HepG2 (cell line): ENCODE data around the gene CCDC87. TPM values are rescaled to one million over a fixed set of nuclear protein-coding genes. Genes with fewer than 3 reads are reported as not detected.

Experiments
- ATAC-seq: fragments of 200-7000 bp; cut with Tn5 transposase; 3 replicates; pipeline ENCODE4 v1.9.1; 2020; ENCODE audit warnings: mild to moderate bottlenecking, moderate library complexity
- BruUV-seq: library from RNA; stranded (reverse); fragments of 400-500 nt; replicated peaks from 2 replicates; lab custom pipeline; 2021; lab: Mats Ljungman, UMichigan
- CTCF ChIA-PET: fragments of 300-600 bp; formaldehyde crosslinking; extraction: SDS; loops from one replicate; lab custom pipeline; 2021; ENCODE audit warnings: low total read pairs, inconsistent platforms, low intra/inter-chr PET ratio; lab: Yijun Ruan, JAX
- POLR2A ChIA-PET: fragments of 350-600 bp; sonication (Branson Sonifier 250); formaldehyde crosslinking; loops from one replicate; lab custom pipeline; 2020; ENCODE audit warnings: antibody characterized with exemption, inconsistent platforms; lab: Yijun Ruan, JAX
- DNase-seq: peaks from one replicate; pipeline ENCODE4 v3.0.0-alpha.2; 2015; ENCODE audit warnings: low spot score
- FAIRE-seq: peaks from 3 replicates; lab custom pipeline; 2011; peaks lifted over from hg19 to GRCh38; lab: Jason Lieb, UNC
- H2AFZ ChIP-seq: one replicate; pipeline ENCODE4 v1.6.1; 2011; ENCODE audit warnings: low read length, inconsistent platforms
- H3K27ac ChIP-seq: fragments of 300-600 bp; 3 replicates; pipeline ENCODE4 v1.8.0; 2011; ENCODE audit warnings: mixed run types, mild to moderate bottlenecking, mixed read lengths, low read length, inconsistent platforms; ENCODE audit not compliant: insufficient read depth; ENCODE audit errors: extremely low read length
- H3K27me3 ChIP-seq, 2 experiments: fragments of 200-600 bp in 1 of 2; 2 replicates in 1 of 2; 3 replicates in 1 of 2; pipeline versions ENCODE4 v1.6.0 to v1.8.0; 2011; ENCODE audit warnings: low read length in 2 of 2, mild to moderate bottlenecking in 2 of 2, moderate library complexity in 2 of 2, inconsistent platforms in 1 of 2; ENCODE audit not compliant: insufficient read depth in 2 of 2, control insufficient read depth in 1 of 2
- H3K36me3 ChIP-seq, 2 experiments: fragments of 200-600 bp in 1 of 2; replicated peaks in 1 of 2; 2 replicates in 1 of 2; 3 replicates in 1 of 2; pipeline versions ENCODE4 v1.5.1 to v1.8.0; 2011; ENCODE audit warnings: low read length in 2 of 2, inconsistent platforms in 1 of 2; ENCODE audit not compliant: insufficient read depth in 2 of 2, control insufficient read depth in 1 of 2
- H3K4me1 ChIP-seq: 2 replicates; pipeline ENCODE4 v1.5.1; 2012; ENCODE audit warnings: low read length, inconsistent platforms; ENCODE audit not compliant: insufficient read depth
- H3K4me2 ChIP-seq: 2 replicates; pipeline ENCODE4 v1.6.0; 2011; ENCODE audit warnings: low read depth, low read length, inconsistent platforms
- H3K4me3 ChIP-seq, 3 experiments: fragments of 200-600 bp in 1 of 3; sonication (generic), shearing (Covaris generic) in 1 of 3; replicated peaks in 1 of 3; 2 replicates each; pipeline ENCODE4 v1.5.1; 2011 to 2016; ENCODE audit warnings: low read length in 3 of 3, inconsistent platforms in 2 of 3, low read depth in 2 of 3, mild to moderate bottlenecking in 2 of 3, control low read depth in 1 of 3, mixed read lengths in 1 of 3; ENCODE audit not compliant: insufficient read depth in 1 of 3
- H3K79me2 ChIP-seq: one replicate; pipeline ENCODE4 v1.6.1; 2011; ENCODE audit warnings: low read length, inconsistent platforms; ENCODE audit not compliant: insufficient read depth
- H3K9ac ChIP-seq: 2 replicates; pipeline ENCODE4 v1.6.0; 2011; ENCODE audit warnings: mild to moderate bottlenecking, low read depth, low read length, inconsistent platforms; ENCODE audit not compliant: insufficient read depth
- H3K9me3 ChIP-seq: 2 replicates; pipeline ENCODE4 v1.5.1; 2012; ENCODE audit warnings: mild to moderate bottlenecking, low read length
- H4K20me1 ChIP-seq: 2 replicates; pipeline ENCODE4 v1.6.0; 2011; ENCODE audit warnings: inconsistent platforms, mild to moderate bottlenecking, low read length, moderate library complexity; ENCODE audit not compliant: insufficient read depth
- BCL6 ChIP-seq: IDR thresholded peaks from 2 replicates; pipeline ENCODE4 v1.6.1; 2016; ENCODE audit warnings: missing genetic modification reagents, missing compliant biosample characterization
- DNMT3B ChIP-seq: conservative IDR thresholded peaks from 2 replicates; pipeline ENCODE4 v1.6.1; 2016; ENCODE audit warnings: missing biosample characterization, control low read depth
- ERF ChIP-seq: IDR thresholded peaks from 2 replicates; pipeline ENCODE4 v1.6.1; 2018; ENCODE audit warnings: missing biosample characterization, missing genetic modification reagents
- GABPB1 ChIP-seq: IDR thresholded peaks from 2 replicates; pipeline ENCODE4 v1.6.1; 2016; ENCODE audit warnings: mild to moderate bottlenecking, missing genetic modification reagents, moderate library complexity, missing compliant biosample characterization
- HOXD1 ChIP-seq: sonication (generic); formaldehyde crosslinking; IDR thresholded peaks from 2 replicates; pipeline ENCODE4 v1.5.0; 2020; ENCODE audit warnings: missing genetic modification reagents
- NFE2 ChIP-seq: sonication (generic); formaldehyde crosslinking; IDR thresholded peaks from 2 replicates; pipeline ENCODE4 v1.4.0; 2020; ENCODE audit warnings: missing genetic modification reagents
- RELA ChIP-seq: sonication (generic); formaldehyde crosslinking; IDR thresholded peaks from 2 replicates; pipeline ENCODE4 v1.4.0; 2020; ENCODE audit warnings: missing genetic modification reagents
- SNAPC5 ChIP-seq: sonication (generic); formaldehyde crosslinking; IDR thresholded peaks from 2 replicates; pipeline ENCODE4 v1.8.1; 2023; ENCODE audit warnings: mild to moderate bottlenecking, missing genetic modification reagents, borderline replicate concordance
- TAF15 ChIP-seq: fragments of 200-400 bp; formaldehyde crosslinking; IDR thresholded peaks from one replicate; pipeline ENCODE4 v1.6.1; 2018; ENCODE audit warnings: mild to moderate bottlenecking, low read depth, low read length; ENCODE audit not compliant: poor library complexity, severe bottlenecking
- TBX3 ChIP-seq: fragments of 450-650 bp; IDR thresholded peaks from 2 replicates; pipeline ENCODE4 v1.6.1; 2017; ENCODE audit warnings: antibody characterized with exemption, mild to moderate bottlenecking, inconsistent platforms, borderline replicate concordance
- TOPORS ChIP-seq: sonication (generic); formaldehyde crosslinking; IDR thresholded peaks from 2 replicates; pipeline ENCODE4 v1.8.0; 2023; ENCODE audit warnings: mild to moderate bottlenecking, missing genetic modification reagents
- ZBTB21 ChIP-seq: sonication (generic); formaldehyde crosslinking; IDR thresholded peaks from 2 replicates; pipeline ENCODE4 v1.4.0; 2020; ENCODE audit warnings: missing genetic modification reagents
- ZNF10 ChIP-seq: sonication (generic); formaldehyde crosslinking; IDR thresholded peaks from 2 replicates; pipeline ENCODE4 v1.4.0; 2020; ENCODE audit warnings: mild to moderate bottlenecking, low read depth, missing genetic modification reagents, borderline replicate concordance
- ZNF24 ChIP-seq: fragments of 450-650 bp; IDR thresholded peaks from 2 replicates; pipeline ENCODE4 v1.6.1; 2017; ENCODE audit warnings: antibody characterized with exemption, mild to moderate bottlenecking
- ZNF432 ChIP-seq: sonication (generic); formaldehyde crosslinking; IDR thresholded peaks from 2 replicates; pipeline ENCODE4 v1.5.0; 2020; ENCODE audit warnings: missing genetic modification reagents, mild to moderate bottlenecking, borderline replicate concordance
- ZNF629 ChIP-seq: sonication (generic); formaldehyde crosslinking; conservative IDR thresholded peaks from 2 replicates; pipeline ENCODE4 v1.5.0; 2020; ENCODE audit warnings: missing genetic modification reagents
- ZNF788 ChIP-seq: sonication (generic); formaldehyde crosslinking; IDR thresholded peaks from 2 replicates; pipeline ENCODE4 v1.5.0; 2020; ENCODE audit warnings: mild to moderate bottlenecking, missing genetic modification reagents, borderline replicate concordance
- WGBS: methylation state at CpG from one replicate; pipeline ENCODE4 v1.1.6; 2017; ENCODE audit warnings: low lambda C conversion rate; 5-methylcytosine and 5-hydroxymethylcytosine counted together
- in situ Hi-C: cut with HindIII; loops from 2 replicates; pipeline ENCODE4 v1.10.0; 2017; ENCODE audit warnings: low pct_unique_long_range_greater_than_20kb; ENCODE audit not compliant: extremely low pct_ligation_motif_present
- intact Hi-C: fragments of 100-400 bp; cut with micrococcal nuclease; formaldehyde crosslinking; loops from one replicate; pipeline ENCODE4 v1.10.0; 2022; ENCODE audit not compliant: unreplicated experiment
- polyA plus RNA-seq, 8 experiments: library from polyadenylated mRNA; depleted of rRNA in 3 of 8; stranded (reverse) in 7 of 8; unstranded in 1 of 8; fragments of >200 nt; fragmentation: Illumina TruSeq in 4 of 8; extraction: Trizol in 4 of 8; gene quantifications; 2 replicates each; pipeline versions ENCODE4 v1.2.1 to v1.2.3, GENCODE V29; 2011 to 2016; ENCODE audit warnings: low read depth in 4 of 8, missing spikeins in 1 of 8, mixed read lengths in 1 of 8; ENCODE audit not compliant: insufficient read depth in 1 of 8
- total RNA-seq, 5 experiments: library from RNA; depleted of rRNA; stranded (reverse); fragments of >200 nt; fragmentation: Illumina TruSeq; extraction: Trizol; gene quantifications; 2 replicates each; pipeline ENCODE4 v1.2.3, GENCODE V29; 2016; ENCODE audit warnings: low read depth in 1 of 5
- TF ChIP-seq, protein P1 (sequence below): sonication (generic); formaldehyde crosslinking; IDR thresholded peaks from 2 replicates; pipeline ENCODE4 v1.5.1; 2020; ENCODE audit warnings: mild to moderate bottlenecking, moderate library complexity, missing genetic modification reagents
- TF ChIP-seq, protein P2 (sequence below): sonication (generic); formaldehyde crosslinking; IDR thresholded peaks from 2 replicates; pipeline ENCODE4 v1.5.0; 2020; ENCODE audit warnings: missing genetic modification reagents
- TF ChIP-seq, protein P3 (sequence below): sonication (generic); formaldehyde crosslinking; IDR thresholded peaks from 2 replicates; pipeline ENCODE4 v1.5.1; 2020; ENCODE audit warnings: missing genetic modification reagents, mild to moderate bottlenecking, borderline replicate concordance

The CCDC87 gene
- total and polyA plus RNA-seq, 2 of the 13 experiments (the other 11 are each of a cell fraction or from before 2014, with no cell fraction given), result 0.05 to 0.42 TPM

DNA sequence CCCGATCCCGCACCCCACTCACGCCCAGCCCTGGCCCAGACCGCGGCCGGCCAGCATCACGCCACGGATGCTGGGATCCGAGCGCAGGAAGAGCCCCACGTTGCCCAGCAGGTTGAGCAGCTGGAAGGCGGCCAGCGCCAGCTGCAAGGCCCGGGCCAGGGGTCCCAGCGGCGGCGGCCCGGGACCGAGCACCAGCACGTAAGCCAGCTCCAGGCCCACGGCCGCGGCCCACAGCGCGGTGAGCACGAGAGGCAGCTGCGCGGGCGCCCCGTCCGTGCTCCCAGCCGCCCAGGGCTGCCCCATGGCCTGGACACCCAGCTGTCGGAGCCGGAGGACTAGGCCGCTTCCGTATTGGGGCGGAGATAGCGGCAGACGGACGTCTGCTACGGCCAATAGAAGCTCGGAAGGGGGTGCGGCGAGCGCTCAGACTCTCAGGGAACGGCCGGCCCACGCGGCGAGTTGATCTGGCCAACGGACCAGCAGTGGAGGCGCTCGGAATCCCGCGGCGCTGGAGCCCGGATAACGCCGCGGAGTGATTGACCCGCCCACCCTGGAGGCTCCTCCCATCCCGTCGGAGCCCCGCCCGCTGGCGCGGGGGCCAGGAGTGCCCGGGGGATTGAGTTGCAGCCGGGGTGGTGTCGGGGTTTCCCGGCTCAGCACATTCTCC is 47.0 kb downstream of the CCDC87 start, which contains the start of gene ZDHHC24:
Gene ZDHHC24 (minus strand): TSS at position 348 of the 667 bp plus-strand sequence. CDS start 45 bp downstream, at position 303.
- Histone ChIP-seq H3K4me1 (peaks cover 39% of the 10 kb centered on the region), H3K27ac (peak within 1 kb of the TSS; percentile 53), H2AFZ (no peak within 1 kb of the TSS), H3K27me3 (peaks cover 0 to 7% of the 10 kb centered on the region in 2 experiments; a peak in 4 of 5 replicates), H4K20me1 (no peaks in the 10 kb centered on the region), H3K36me3 (no peaks in the 10 kb centered on the region), H3K9ac (peak within 1 kb of the TSS; percentile 79), H3K9me3 (no peaks in the 10 kb centered on the region), H3K4me3 (peak within 1 kb of the TSS; percentile 69 to 93 (median 83)), H3K4me2 (peak within 1 kb of the TSS; percentile 97), H3K79me2 (no peaks in the 10 kb centered on the region)
- ATAC-seq (peak; percentile 92), FAIRE-seq (peak; percentile 28), DNase-seq (peak; percentile 92)
- intact Hi-C loops, result loop anchor here (1.0 kb wide), 1 partner anchor 66 kb away; the partner anchor contains the start of gene DPP3
- WGBS, result 0% methylated on average over 3 of the region's 71 CpGs
- in situ Hi-C loops, result no loop called here
- BruUV-seq, result no TSS peak
- ChIA-PET CTCF (no interaction called here), POLR2A (interaction anchor here (0.9 to 2.9 kb wide), 11 partner anchors 13 to 132 kb away, joined by 4 to 17 read pairs (median 7); partner anchors contain the start of genes BBS1, CCDC87, CCS and DPP3)
- TF ChIP-seq TOPORS (CRISPR knock-in tag) (no peak), ZNF10 (CRISPR knock-in tag) (no peak), TBX3 (no peak), SNAPC5 (CRISPR knock-in tag) (no peak), BCL6 (CRISPR knock-in tag) (no peak), ERF (CRISPR knock-in tag) (peak; percentile 72; the same call in 1 of the 2 replicates), ZBTB21 (CRISPR knock-in tag) (no peak), ZNF629 (CRISPR knock-in tag) (no peak), ZNF24 (no peak), RELA (CRISPR knock-in tag) (no peak), TAF15 (no peak), ZNF788 (CRISPR knock-in tag) (peak; percentile 72; the same call in 1 of the 2 replicates), DNMT3B (no peak), NFE2 (CRISPR knock-in tag) (no peak), GABPB1 (CRISPR knock-in tag) (peak; percentile 90), ZNF432 (no peak), HOXD1 (no peak)
- TF ChIP-seq, protein P1, sequence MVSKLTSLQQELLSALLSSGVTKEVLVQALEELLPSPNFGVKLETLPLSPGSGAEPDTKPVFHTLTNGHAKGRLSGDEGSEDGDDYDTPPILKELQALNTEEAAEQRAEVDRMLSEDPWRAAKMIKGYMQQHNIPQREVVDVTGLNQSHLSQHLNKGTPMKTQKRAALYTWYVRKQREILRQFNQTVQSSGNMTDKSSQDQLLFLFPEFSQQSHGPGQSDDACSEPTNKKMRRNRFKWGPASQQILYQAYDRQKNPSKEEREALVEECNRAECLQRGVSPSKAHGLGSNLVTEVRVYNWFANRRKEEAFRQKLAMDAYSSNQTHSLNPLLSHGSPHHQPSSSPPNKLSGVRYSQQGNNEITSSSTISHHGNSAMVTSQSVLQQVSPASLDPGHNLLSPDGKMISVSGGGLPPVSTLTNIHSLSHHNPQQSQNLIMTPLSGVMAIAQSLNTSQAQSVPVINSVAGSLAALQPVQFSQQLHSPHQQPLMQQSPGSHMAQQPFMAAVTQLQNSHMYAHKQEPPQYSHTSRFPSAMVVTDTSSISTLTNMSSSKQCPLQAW, result no peak
- TF ChIP-seq, protein P2, sequence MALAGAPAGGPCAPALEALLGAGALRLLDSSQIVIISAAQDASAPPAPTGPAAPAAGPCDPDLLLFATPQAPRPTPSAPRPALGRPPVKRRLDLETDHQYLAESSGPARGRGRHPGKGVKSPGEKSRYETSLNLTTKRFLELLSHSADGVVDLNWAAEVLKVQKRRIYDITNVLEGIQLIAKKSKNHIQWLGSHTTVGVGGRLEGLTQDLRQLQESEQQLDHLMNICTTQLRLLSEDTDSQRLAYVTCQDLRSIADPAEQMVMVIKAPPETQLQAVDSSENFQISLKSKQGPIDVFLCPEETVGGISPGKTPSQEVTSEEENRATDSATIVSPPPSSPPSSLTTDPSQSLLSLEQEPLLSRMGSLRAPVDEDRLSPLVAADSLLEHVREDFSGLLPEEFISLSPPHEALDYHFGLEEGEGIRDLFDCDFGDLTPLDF, result no peak
- TF ChIP-seq, protein P3, sequence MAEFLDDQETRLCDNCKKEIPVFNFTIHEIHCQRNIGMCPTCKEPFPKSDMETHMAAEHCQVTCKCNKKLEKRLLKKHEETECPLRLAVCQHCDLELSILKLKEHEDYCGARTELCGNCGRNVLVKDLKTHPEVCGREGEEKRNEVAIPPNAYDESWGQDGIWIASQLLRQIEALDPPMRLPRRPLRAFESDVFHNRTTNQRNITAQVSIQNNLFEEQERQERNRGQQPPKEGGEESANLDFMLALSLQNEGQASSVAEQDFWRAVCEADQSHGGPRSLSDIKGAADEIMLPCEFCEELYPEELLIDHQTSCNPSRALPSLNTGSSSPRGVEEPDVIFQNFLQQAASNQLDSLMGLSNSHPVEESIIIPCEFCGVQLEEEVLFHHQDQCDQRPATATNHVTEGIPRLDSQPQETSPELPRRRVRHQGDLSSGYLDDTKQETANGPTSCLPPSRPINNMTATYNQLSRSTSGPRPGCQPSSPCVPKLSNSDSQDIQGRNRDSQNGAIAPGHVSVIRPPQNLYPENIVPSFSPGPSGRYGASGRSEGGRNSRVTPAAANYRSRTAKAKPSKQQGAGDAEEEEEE (CRISPR knock-in tag), result no peak
